Measurements from ENCODE around the gene SLC39A13.

The SLC39A13 gene

DNA sequence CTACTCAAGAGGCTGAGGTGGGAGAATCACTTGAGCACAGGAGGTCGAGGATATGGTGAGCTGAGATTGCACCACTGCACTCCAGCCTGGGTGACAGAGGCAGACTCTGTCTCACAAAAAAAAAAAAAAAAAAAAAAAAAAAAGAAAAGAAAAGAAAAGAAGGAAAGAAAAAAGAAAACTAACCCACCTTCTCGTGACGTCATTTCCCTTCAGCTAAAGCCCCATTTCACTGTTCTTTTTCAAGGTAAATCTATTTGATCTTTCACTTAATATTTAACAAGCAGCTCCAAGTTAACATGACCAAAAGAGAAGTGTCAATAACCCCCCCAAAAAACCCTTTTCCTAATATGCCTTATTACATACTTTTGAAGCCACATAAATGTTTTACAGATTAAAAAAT lies 35.4 kb downstream of the SLC39A13 start:
- no peak for DNase-seq (ENCODE audit: low read depth)
- H3K4me3 ChIP-seq (replicated peaks; ENCODE audit: low read depth, low read length): no peak overlapping the region
- TF ChIP-seq CTCF (IDR thresholded peaks at IDR 0.05; ENCODE audit: low read length, missing control alignments): no peak

GRCh38 chr11:47445840-47446239 lies 37.5 kb downstream of the SLC39A13 start:
- no peak for TF ChIP-seq CTCF (IDR thresholded peaks at IDR 0.05; ENCODE audit: low read length, missing control alignments)
- DNase-seq (ENCODE audit: low read depth): no peak
- no peak overlapping the region for H3K4me3 ChIP-seq (replicated peaks; ENCODE audit: low read depth, low read length)

DNA sequence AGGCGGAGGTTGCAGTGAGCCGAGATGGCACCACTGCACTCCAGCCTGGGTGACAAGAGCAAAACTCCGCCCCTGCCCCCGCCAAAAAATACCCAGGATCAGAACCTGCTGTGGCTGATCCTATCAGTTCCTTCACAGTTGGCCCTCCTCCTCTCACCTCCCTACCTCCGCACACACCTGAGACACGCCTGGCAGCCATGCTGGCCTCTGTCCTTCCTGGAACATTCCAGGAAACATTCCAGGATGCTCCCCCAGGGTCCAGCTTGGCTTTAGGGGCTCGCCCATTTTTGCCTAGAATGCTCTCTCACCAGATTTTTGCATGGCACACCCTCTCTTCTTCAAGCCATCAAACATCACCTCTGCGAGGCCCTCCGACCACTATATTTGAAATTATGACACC lies 38.4 kb downstream of the SLC39A13 start:
- TF ChIP-seq CTCF (IDR thresholded peaks at IDR 0.05; ENCODE audit: low read length, missing control alignments): no peak
- H3K4me3 ChIP-seq (replicated peaks; ENCODE audit: low read depth, low read length): no peak overlapping the region
- no peak for DNase-seq (ENCODE audit: low read depth)

DNA sequence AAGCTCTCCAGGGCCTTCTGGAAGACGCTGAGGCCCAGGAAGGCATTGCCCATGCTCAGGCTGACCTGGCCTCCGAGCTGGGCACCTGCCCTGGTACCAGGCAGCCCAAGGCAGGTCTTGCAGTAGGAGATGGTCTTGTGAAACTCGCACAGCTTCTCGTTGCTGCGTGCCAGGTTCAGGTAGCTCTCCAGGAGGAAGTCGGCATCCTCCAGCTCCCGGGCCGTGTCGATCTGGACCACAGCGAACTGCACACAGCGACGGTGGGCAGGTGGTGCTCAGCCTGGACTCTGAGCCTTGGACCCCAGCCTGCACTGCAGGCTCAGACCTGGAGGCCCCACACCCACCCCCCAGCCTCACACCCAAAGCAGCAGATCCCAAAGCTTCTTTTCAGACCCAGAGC lies 39.5 kb downstream of the SLC39A13 start:
- no peak overlapping the region for H3K4me3 ChIP-seq (replicated peaks; ENCODE audit: low read depth, low read length)
- TF ChIP-seq CTCF (IDR thresholded peaks at IDR 0.05; ENCODE audit: low read length, missing control alignments): no peak
- DNase-seq (ENCODE audit: low read depth): no peak

- DNase-seq (ENCODE audit: low read depth): no peak
- TF ChIP-seq CTCF (IDR thresholded peaks at IDR 0.05; ENCODE audit: low read length, missing control alignments): no peak
- H3K4me3 ChIP-seq (replicated peaks; ENCODE audit: low read depth, low read length): no peak within 1 kb of the TSS
Measured at GRCh38 chr11:47448566-47449427, 40.4 kb downstream of the SLC39A13 start, which contains the start of gene RAPSN. TSS of gene RAPSN (minus strand) at chr11:47449136. CDS start at chr11:47448964, 172 bp downstream.

DNA sequence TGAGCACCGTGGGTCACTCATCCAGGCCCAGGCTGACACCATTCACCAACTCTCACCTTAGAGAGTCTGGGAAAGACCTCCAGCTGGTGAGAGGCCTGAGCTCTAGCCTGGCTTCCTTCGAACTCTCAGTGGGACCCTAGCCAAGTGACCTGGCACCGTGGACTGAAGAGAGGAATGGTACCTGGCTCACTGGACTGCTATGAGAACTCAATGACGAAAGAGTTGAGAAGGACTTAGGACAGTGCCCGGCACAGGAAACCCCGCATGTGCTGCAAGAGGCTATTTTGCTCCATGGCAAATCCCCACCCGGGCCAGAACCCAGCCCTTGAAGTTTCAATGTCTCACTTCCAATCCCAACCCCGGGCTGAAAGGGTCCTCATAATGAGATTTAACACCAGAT lies 41.2 kb downstream of the SLC39A13 start:
- no peak overlapping the region for H3K4me3 ChIP-seq (replicated peaks; ENCODE audit: low read depth, low read length)
- DNase-seq (ENCODE audit: low read depth): no peak
- TF ChIP-seq CTCF (IDR thresholded peaks at IDR 0.05; ENCODE audit: low read length, missing control alignments): no peak

GRCh38 chr11:47451436-47451835 lies 43.0 kb downstream of the SLC39A13 start:
- no peak for TF ChIP-seq CTCF (IDR thresholded peaks at IDR 0.05; ENCODE audit: low read length, missing control alignments)
- DNase-seq (ENCODE audit: low read depth): no peak
- no peak overlapping the region for H3K4me3 ChIP-seq (replicated peaks; ENCODE audit: low read depth, low read length)

Data from fibroblast of pulmonary artery (primary cell).